Erythroblast (primary cell): Measurements from ENCODE around the gene SBF1.

Experiments
- DNase-seq, 2 experiments: peaks; one replicate each; lab custom pipeline; 2025; lab: John Stamatoyannopoulos, UW
- GATA1 ChIP-seq: IDR thresholded peaks from 2 replicates; pipeline ENCODE4 v1.6.1; 2011; ENCODE audit warnings: low read depth, mild to moderate bottlenecking, control low read depth, low read length, moderate library complexity
- POLR2A ChIP-seq: IDR thresholded peaks from 2 replicates; pipeline ENCODE4 v1.6.1; 2011; ENCODE audit warnings: mild to moderate bottlenecking, low read length

Gene SBF1

GRCh38 chr22:50445880-50446707 lies 28.7 kb downstream of the SBF1 start:
- no peak for DNase-seq
- TF ChIP-seq GATA1 (no peak), POLR2A (no peak)

GRCh38 chr22:50445071-50445879 lies 29.6 kb downstream of the SBF1 start:
- DNase-seq: no peak
- no peak for TF ChIP-seq POLR2A
- no peak for TF ChIP-seq GATA1

- DNase-seq: no peak
- TF ChIP-seq POLR2A (no peak), GATA1 (no peak)
Measured at GRCh38 chr22:50444663-50445062, 30.2 kb downstream of the SBF1 start.

- no peak for TF ChIP-seq GATA1
- DNase-seq: no peak
Measured at GRCh38 chr22:50443801-50444625, 30.8 kb downstream of the SBF1 start.

GRCh38 chr22:50443197-50443596 lies 31.6 kb downstream of the SBF1 start:
- DNase-seq: no peak
- TF ChIP-seq POLR2A: no peak
- TF ChIP-seq GATA1: no peak

- no peak for DNase-seq
- TF ChIP-seq GATA1: no peak
- TF ChIP-seq POLR2A: no peak
Measured at GRCh38 chr22:50441428-50441993, 33.3 kb downstream of the SBF1 start.

GRCh38 chr22:50440544-50441249 lies 34.1 kb downstream of the SBF1 start:
- no peak for DNase-seq
- TF ChIP-seq POLR2A: no peak
- TF ChIP-seq GATA1: no peak

GRCh38 chr22:50439871-50440331 lies 34.9 kb downstream of the SBF1 start:
- TF ChIP-seq GATA1: no peak
- no peak for TF ChIP-seq POLR2A
- no peak for DNase-seq

GRCh38 chr22:50439314-50439870 lies 35.4 kb downstream of the SBF1 start:
- no peak for TF ChIP-seq POLR2A
- TF ChIP-seq GATA1: no peak
- no peak for DNase-seq

GRCh38 chr22:50438305-50439275 lies 36.2 kb downstream of the SBF1 start:
- no peak for TF ChIP-seq GATA1
- no peak for TF ChIP-seq POLR2A
- DNase-seq: no peak

GRCh38 chr22:50437511-50438304 lies 37.1 kb downstream of the SBF1 start:
- no peak for TF ChIP-seq POLR2A
- TF ChIP-seq GATA1: no peak
- DNase-seq: no peak
